SK-N-SH (cell line): ENCODE measurements around the gene ADCY1. TPM values are rescaled to one million over a fixed set of nuclear protein-coding genes. Genes with fewer than 3 reads are reported as not detected.

Source experiments
- CTCF ChIA-PET: fragments of 300-600, 350-600 bp; formaldehyde crosslinking; extraction: SDS; loops from one replicate; lab custom pipeline; 2021; lab: Yijun Ruan, JAX
- POLR2A ChIA-PET: fragments of 350-600 bp; sonication (Branson Sonifier 250); formaldehyde crosslinking; extraction: SDS; loops from one replicate; lab custom pipeline; 2020; ENCODE audit warnings: antibody characterized with exemption, inconsistent platforms; lab: Yijun Ruan, JAX
- DNase-seq: peaks from one replicate; pipeline ENCODE4 v3.0.0; 2012
- H2AFZ ChIP-seq: fragments of 200-600 bp; sonication (generic); 2 replicates; pipeline ENCODE4 v1.8.1; 2016; ENCODE audit warnings: antibody characterized with exemption, mild to moderate bottlenecking, low read depth
- H3F3A ChIP-seq: fragments of 200-600 bp; sonication (generic); replicated peaks from 2 replicates; pipeline ENCODE3; 2016; ENCODE audit warnings: antibody characterized with exemption, mild to moderate bottlenecking; ENCODE audit not compliant: insufficient read depth
- H3K27ac ChIP-seq, 2 experiments: fragments of 200-500 bp in 1 of 2; fragments of 200-600 bp in 1 of 2; sonication (Bioruptor generic) in 1 of 2; sonication (generic), shearing (Covaris generic) in 1 of 2; 2 replicates each; pipeline versions ENCODE4 v1.5.1 to v1.6.1; 2014 to 2016; ENCODE audit warnings: low read depth in 2 of 2, inconsistent platforms in 1 of 2, low read length in 1 of 2, mild to moderate bottlenecking in 1 of 2, mixed read lengths in 1 of 2
- H3K27me3 ChIP-seq: fragments of 200-600 bp; sonication (generic), shearing (Covaris generic); 2 replicates; pipeline ENCODE4 v1.6.1; 2016; ENCODE audit warnings: mixed run types; ENCODE audit not compliant: insufficient read depth
- H3K36me3 ChIP-seq, 2 experiments: fragments of 200-500 bp in 1 of 2; fragments of 200-600 bp in 1 of 2; sonication (Bioruptor generic) in 1 of 2; sonication (generic) in 1 of 2; replicated peaks in 1 of 2; 2 replicates each; pipeline versions ENCODE3 to v1.5.1; 2014 to 2016; ENCODE audit warnings: low read length in 1 of 2, mild to moderate bottlenecking in 1 of 2; ENCODE audit not compliant: insufficient read depth in 2 of 2, control insufficient read depth in 1 of 2
- H3K4me1 ChIP-seq, 2 experiments: fragments of 200-500 bp in 1 of 2; fragments of 200-600 bp in 1 of 2; sonication (Bioruptor generic) in 1 of 2; sonication (generic), shearing (Covaris generic) in 1 of 2; 2 replicates each; pipeline versions ENCODE4 v1.5.1 to v1.6.1; 2014 to 2016; ENCODE audit warnings: low read depth in 1 of 2, low read length in 1 of 2, mixed run types in 1 of 2; ENCODE audit not compliant: insufficient read depth in 2 of 2, control insufficient read depth in 1 of 2
- H3K4me2 ChIP-seq: fragments of 200-600 bp; sonication (generic), shearing (Covaris generic); 2 replicates; pipeline ENCODE4 v1.6.1; 2017; ENCODE audit warnings: mixed run types
- H3K4me3 ChIP-seq, 2 experiments: fragments of 200-500 bp in 1 of 2; fragments of 200-600 bp in 1 of 2; sonication (Bioruptor generic) in 1 of 2; sonication (generic), shearing (Covaris generic) in 1 of 2; 2 replicates each; pipeline versions ENCODE4 v1.5.1 to v1.8.1; 2014 to 2016; ENCODE audit warnings: low read depth in 2 of 2, inconsistent platforms in 1 of 2, low read length in 1 of 2, mild to moderate bottlenecking in 1 of 2, mixed read lengths in 1 of 2, moderate library complexity in 1 of 2
- H3K79me2 ChIP-seq: fragments of 200-600 bp; sonication (generic); 2 replicates; pipeline ENCODE4 v1.8.1; 2017; ENCODE audit warnings: mild to moderate bottlenecking; ENCODE audit not compliant: insufficient read depth
- H3K9ac ChIP-seq: fragments of 200-600 bp; sonication (generic); 2 replicates; pipeline ENCODE4 v1.6.1; 2017; ENCODE audit warnings: mixed run types
- H3K9me2 ChIP-seq: fragments of 200-600 bp; sonication (generic); 2 replicates; pipeline ENCODE4 v1.6.1; 2017; ENCODE audit warnings: mixed run types
- H3K9me3 ChIP-seq: fragments of 200-600 bp; sonication (generic); 2 replicates; pipeline ENCODE4 v1.6.1; 2017; ENCODE audit warnings: mixed run types, mild to moderate bottlenecking, moderate library complexity
- H4K20me1 ChIP-seq: fragments of 200-600 bp; sonication (generic); 2 replicates; pipeline ENCODE4 v1.6.1; 2017; ENCODE audit warnings: mild to moderate bottlenecking, mixed run types; ENCODE audit not compliant: insufficient read depth
- CHD2 ChIP-seq: fragments of 150-350 bp; IDR thresholded peaks from 2 replicates; pipeline ENCODE4 v1.6.1; 2018; ENCODE audit warnings: low read length; ENCODE audit not compliant: partially characterized antibody
- FOSL2 ChIP-seq: IDR thresholded peaks from 2 replicates; pipeline ENCODE4 v1.4.0; 2012; ENCODE audit warnings: low read depth, mild to moderate bottlenecking, moderate library complexity, borderline replicate concordance
- FOXJ3 ChIP-seq: sonication (generic); formaldehyde crosslinking; IDR thresholded peaks from 2 replicates; pipeline ENCODE4 v1.5.1; 2020; ENCODE audit warnings: mild to moderate bottlenecking, missing genetic modification reagents
- GABPA ChIP-seq: IDR thresholded peaks from 2 replicates; pipeline ENCODE4 v1.4.0; 2012; ENCODE audit warnings: low read depth, mild to moderate bottlenecking
- GATA2 ChIP-seq: sonication (generic); formaldehyde crosslinking; IDR thresholded peaks from 2 replicates; pipeline ENCODE4 v1.5.0; 2020; ENCODE audit warnings: mild to moderate bottlenecking, missing genetic modification reagents
- JUND ChIP-seq: IDR thresholded peaks from 2 replicates; pipeline ENCODE4 v1.4.0; 2012
- MAX ChIP-seq: IDR thresholded peaks from 2 replicates; pipeline ENCODE4 v1.4.0; 2012; ENCODE audit warnings: low read depth
- MEF2A ChIP-seq: IDR thresholded peaks from 2 replicates; pipeline ENCODE4 v1.4.0; 2012; ENCODE audit warnings: low read depth, borderline replicate concordance
- NRF1 ChIP-seq: IDR thresholded peaks from 2 replicates; pipeline ENCODE4 v1.6.1; 2012; ENCODE audit warnings: low read depth, mild to moderate bottlenecking, low read length
- RXRA ChIP-seq: IDR thresholded peaks from 2 replicates; pipeline ENCODE4 v1.4.0; 2012; ENCODE audit warnings: low read depth, mild to moderate bottlenecking, borderline replicate concordance
- SMC3 ChIP-seq: IDR thresholded peaks from 2 replicates; pipeline ENCODE4 v1.6.1; 2012; ENCODE audit warnings: low read depth, low read length, improper control_type of control experiment
- TCF12 ChIP-seq: IDR thresholded peaks from 2 replicates; pipeline ENCODE4 v1.4.0; 2012
- ZBTB33 ChIP-seq: IDR thresholded peaks from 2 replicates; pipeline ENCODE4 v1.4.0; 2012; ENCODE audit warnings: low read depth, borderline replicate concordance
- WGBS: methylation state at CpG from one replicate; pipeline ENCODE4 v1.1.6; 2017; ENCODE audit warnings: low lambda C conversion rate; 5-methylcytosine and 5-hydroxymethylcytosine counted together
- polyA plus RNA-seq, 3 experiments: library from polyadenylated mRNA; depleted of rRNA; stranded (reverse); fragments of >200 nt; gene quantifications; 2 replicates each; pipeline ENCODE4 v1.2.3, GENCODE V29; 2012
- TF ChIP-seq, protein P1 (sequence below): fragments of 150-350 bp; IDR thresholded peaks from 2 replicates; pipeline ENCODE4 v1.6.1; 2016; ENCODE audit warnings: mild to moderate bottlenecking, low read depth, low read length
- TF ChIP-seq, protein P2 (sequence below): fragments of 200-600 bp; sonication (generic); IDR thresholded peaks from 2 replicates; pipeline ENCODE4 v1.6.1; 2017; ENCODE audit warnings: antibody characterized with exemption, mild to moderate bottlenecking, moderate library complexity

ADCY1 gene
- polyA plus RNA-seq, 1 of the 3 experiments (the other 2 are of a cell fraction) = 0.16 TPM

- no peak for DNase-seq
- TF ChIP-seq RXRA (no peak), GATA2 (CRISPR knock-in tag) (0 out of 2 replicates have a peak, but pooled peaks have one; percentile 14), ZBTB33 (no peak), GABPA (no peak)
- TF ChIP-seq, protein P1, sequence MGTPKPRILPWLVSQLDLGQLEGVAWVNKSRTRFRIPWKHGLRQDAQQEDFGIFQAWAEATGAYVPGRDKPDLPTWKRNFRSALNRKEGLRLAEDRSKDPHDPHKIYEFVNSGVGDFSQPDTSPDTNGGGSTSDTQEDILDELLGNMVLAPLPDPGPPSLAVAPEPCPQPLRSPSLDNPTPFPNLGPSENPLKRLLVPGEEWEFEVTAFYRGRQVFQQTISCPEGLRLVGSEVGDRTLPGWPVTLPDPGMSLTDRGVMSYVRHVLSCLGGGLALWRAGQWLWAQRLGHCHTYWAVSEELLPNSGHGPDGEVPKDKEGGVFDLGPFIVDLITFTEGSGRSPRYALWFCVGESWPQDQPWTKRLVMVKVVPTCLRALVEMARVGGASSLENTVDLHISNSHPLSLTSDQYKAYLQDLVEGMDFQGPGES = no peak
- TF ChIP-seq, all 33 proteins: peak for 1
- Histone ChIP-seq H3K27me3 (peaks cover 43% of the 10 kb centered on the region), H2AFZ (no peak overlapping the region), H3K9ac (no peak overlapping the region), H3K4me3 (peak overlapping the region in 1 of 2 experiments; percentile 28; a peak in 1 of 4 replicates), H3K79me2 (no peaks in the 10 kb centered on the region), H3K36me3 (no peaks in the 10 kb centered on the region), H3K4me1 (peaks cover 0 to 71% of the 10 kb centered on the region in 2 experiments; a peak in 2 of 4 replicates), H4K20me1 (no peaks in the 10 kb centered on the region), H3K4me2 (no peak overlapping the region), H3K9me3 (no peaks in the 10 kb centered on the region), H3K27ac (peak overlapping the region in 1 of 2 experiments; percentile 96; a peak in 2 of 4 replicates), H3K9me2 (no peaks in the 10 kb centered on the region), H3F3A (no peaks in the 10 kb centered on the region)
- POLR2A ChIA-PET = no interaction called here
- WGBS = 44% methylated on average over 12 of the region's 12 CpGs
- CTCF ChIA-PET = interaction anchor here (0.6 to 3.2 kb wide), 8 partner anchors 8 to 931 kb away, joined by 3 to 14 read pairs (median 7); no protein-coding TSS in a partner anchor
These were observed 2.2 kb downstream of the ADCY1 start for GRCh38 chr7:45576249-45576929.

DNA sequence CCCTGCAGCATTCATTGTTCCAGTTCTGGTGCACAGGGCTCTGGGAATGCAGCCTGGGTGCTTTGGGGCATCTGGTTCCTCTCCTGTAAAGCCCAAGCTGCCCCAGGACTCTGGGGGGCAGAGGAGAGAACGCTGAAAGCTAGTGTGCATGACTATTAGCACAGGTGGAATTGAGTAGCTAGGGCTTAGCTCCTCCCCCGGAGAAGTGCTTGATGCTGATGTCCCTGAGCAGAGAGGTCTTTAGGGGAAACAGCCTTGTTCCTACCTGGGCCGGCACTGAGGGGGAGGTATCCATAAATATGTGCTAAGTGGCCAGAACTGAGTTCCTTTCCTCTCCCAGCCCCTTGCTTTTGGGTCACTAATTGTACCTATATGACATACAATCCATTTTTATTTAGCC lies 3.9 kb downstream of the ADCY1 start:
- H2AFZ ChIP-seq = no peak overlapping the region
- no peak for DNase-seq
- H3K9me3 ChIP-seq = no peaks in the 10 kb centered on the region
- WGBS = 32% methylated on average over 3 of the region's 3 CpGs
- no peak overlapping the region for H3K4me3 ChIP-seq
- peaks cover 0 to 86% of the 10 kb centered on the region in 2 experiments; a peak in 2 of 4 replicates for H3K4me1 ChIP-seq
- no peak for TF ChIP-seq GABPA
- TF ChIP-seq MAX = no peak
- no peak for TF ChIP-seq FOSL2
- no peak for TF ChIP-seq FOXJ3
- TF ChIP-seq, protein P2, sequence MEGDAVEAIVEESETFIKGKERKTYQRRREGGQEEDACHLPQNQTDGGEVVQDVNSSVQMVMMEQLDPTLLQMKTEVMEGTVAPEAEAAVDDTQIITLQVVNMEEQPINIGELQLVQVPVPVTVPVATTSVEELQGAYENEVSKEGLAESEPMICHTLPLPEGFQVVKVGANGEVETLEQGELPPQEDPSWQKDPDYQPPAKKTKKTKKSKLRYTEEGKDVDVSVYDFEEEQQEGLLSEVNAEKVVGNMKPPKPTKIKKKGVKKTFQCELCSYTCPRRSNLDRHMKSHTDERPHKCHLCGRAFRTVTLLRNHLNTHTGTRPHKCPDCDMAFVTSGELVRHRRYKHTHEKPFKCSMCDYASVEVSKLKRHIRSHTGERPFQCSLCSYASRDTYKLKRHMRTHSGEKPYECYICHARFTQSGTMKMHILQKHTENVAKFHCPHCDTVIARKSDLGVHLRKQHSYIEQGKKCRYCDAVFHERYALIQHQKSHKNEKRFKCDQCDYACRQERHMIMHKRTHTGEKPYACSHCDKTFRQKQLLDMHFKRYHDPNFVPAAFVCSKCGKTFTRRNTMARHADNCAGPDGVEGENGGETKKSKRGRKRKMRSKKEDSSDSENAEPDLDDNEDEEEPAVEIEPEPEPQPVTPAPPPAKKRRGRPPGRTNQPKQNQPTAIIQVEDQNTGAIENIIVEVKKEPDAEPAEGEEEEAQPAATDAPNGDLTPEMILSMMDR = no peak
- TF ChIP-seq CHD2 = no peak
- TF ChIP-seq NRF1 = no peak
- no peak for TF ChIP-seq SMC3
- no peak for TF ChIP-seq GATA2 (CRISPR knock-in tag)
- TF ChIP-seq JUND = no peak
- TF ChIP-seq TCF12 = no peak
- no peak for TF ChIP-seq MEF2A
- H3K9ac ChIP-seq = no peak overlapping the region
- no peaks in the 10 kb centered on the region for H3K36me3 ChIP-seq
- ChIA-PET CTCF (interaction anchor here (1.1 to 3.2 kb wide), 4 partner anchors 317 to 442 kb away, joined by 4 to 10 read pairs (median 4); no protein-coding TSS in a partner anchor), POLR2A (interaction anchor here (0.5 to 0.9 kb wide), 2 partner anchors 69 to 421 kb away, joined by 3 to 4 read pairs; partner anchors contain the start of gene RAMP3)
- no peaks in the 10 kb centered on the region for H3F3A ChIP-seq
- no peak overlapping the region for H3K4me2 ChIP-seq
- H3K27ac ChIP-seq = peak overlapping the region in 1 of 2 experiments; percentile 96; a peak in 2 of 4 replicates
- no peaks in the 10 kb centered on the region for H4K20me1 ChIP-seq
- H3K27me3 ChIP-seq = peaks cover 36% of the 10 kb centered on the region
- no peaks in the 10 kb centered on the region for H3K79me2 ChIP-seq
- H3K9me2 ChIP-seq = no peaks in the 10 kb centered on the region
